GM13977 (cell line): Measurements from ENCODE around the gene REPS2.

Source experiments
- DNase-seq: peaks from one replicate; pipeline ENCODE4 v3.0.0; 2012; ENCODE audit warnings: low spot score
- in situ Hi-C: fragments of 300-500 bp; cut with MboI; formaldehyde crosslinking; loops from one replicate; pipeline ENCODE4 v1.12.0; 2022; ENCODE audit warnings: low sequenced_read_pairs, low pct_unique_long_range_greater_than_20kb, mixed read lengths, inconsistent platforms; ENCODE audit not compliant: unreplicated experiment
- TF ChIP-seq, protein P1 (sequence below): IDR thresholded peaks from 2 replicates; pipeline ENCODE4 v1.5.1; 2012; ENCODE audit warnings: mild to moderate bottlenecking, control low read depth; ENCODE audit not compliant: insufficient read depth; ENCODE audit errors: extremely low read depth, missing control alignments

REPS2 gene

DNA sequence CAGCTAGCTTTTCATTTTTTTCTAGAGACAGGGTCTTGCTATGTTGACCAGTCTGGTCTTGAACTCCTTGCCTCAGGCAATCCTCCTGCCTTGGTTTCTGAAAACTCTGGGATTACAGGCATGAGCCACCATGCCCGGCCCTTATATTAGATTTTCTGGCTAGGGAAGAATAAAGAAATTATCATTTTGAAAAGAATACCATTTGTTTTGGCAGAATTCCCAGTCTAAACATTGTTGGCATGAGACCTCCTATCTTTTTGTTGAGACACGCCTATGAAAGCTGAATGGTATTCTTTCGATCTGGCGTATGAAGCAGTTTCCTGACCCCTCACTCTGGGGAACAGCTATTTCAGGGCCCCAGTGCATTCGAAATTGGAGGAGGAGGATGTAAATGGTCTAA is 107.0 kb downstream of the REPS2 start:
- DNase-seq = no peak
- in situ Hi-C loops = no loop called here
- TF ChIP-seq, protein P1, sequence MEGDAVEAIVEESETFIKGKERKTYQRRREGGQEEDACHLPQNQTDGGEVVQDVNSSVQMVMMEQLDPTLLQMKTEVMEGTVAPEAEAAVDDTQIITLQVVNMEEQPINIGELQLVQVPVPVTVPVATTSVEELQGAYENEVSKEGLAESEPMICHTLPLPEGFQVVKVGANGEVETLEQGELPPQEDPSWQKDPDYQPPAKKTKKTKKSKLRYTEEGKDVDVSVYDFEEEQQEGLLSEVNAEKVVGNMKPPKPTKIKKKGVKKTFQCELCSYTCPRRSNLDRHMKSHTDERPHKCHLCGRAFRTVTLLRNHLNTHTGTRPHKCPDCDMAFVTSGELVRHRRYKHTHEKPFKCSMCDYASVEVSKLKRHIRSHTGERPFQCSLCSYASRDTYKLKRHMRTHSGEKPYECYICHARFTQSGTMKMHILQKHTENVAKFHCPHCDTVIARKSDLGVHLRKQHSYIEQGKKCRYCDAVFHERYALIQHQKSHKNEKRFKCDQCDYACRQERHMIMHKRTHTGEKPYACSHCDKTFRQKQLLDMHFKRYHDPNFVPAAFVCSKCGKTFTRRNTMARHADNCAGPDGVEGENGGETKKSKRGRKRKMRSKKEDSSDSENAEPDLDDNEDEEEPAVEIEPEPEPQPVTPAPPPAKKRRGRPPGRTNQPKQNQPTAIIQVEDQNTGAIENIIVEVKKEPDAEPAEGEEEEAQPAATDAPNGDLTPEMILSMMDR = no peak

- no peak for DNase-seq
- in situ Hi-C loops = no loop called here
- TF ChIP-seq, protein P1 = no peak
These were observed 110.6 kb downstream of the REPS2 start for GRCh38 chrX:17056868-17057608.

GRCh38 chrX:17062065-17062464 is 115.6 kb downstream of the REPS2 start:
- DNase-seq = no peak
- TF ChIP-seq, protein P1 = no peak
- in situ Hi-C loops = no loop called here

- no peak for DNase-seq
- TF ChIP-seq, protein P1 = no peak
- in situ Hi-C loops = no loop called here
These were observed 118.6 kb downstream of the REPS2 start for GRCh38 chrX:17065100-17065499.

GRCh38 chrX:17067534-17067933 is 121.1 kb downstream of the REPS2 start:
- no peak for DNase-seq
- in situ Hi-C loops = no loop called here
- TF ChIP-seq, protein P1 = no peak

DNA sequence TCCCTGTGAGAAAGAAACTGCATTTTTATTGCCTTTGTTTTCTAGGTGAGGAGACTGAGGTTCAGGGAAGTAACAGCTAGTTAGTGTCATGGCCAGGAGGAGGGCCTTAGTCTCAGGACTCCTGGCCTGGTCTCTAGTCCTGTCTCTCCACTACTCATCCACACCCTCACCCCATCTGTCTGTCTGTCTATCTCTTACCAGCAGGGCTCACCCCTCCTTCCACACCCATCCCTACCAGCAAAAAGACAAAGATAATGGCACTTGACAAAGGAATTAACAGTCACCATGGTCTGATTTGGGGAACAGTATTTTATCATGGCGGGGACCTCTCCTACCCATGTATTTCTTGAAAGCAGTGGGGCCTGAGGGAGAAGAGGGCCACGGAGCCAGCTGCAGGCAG is 125.8 kb downstream of the REPS2 start:
- DNase-seq = no peak
- TF ChIP-seq, protein P1 = no peak
- in situ Hi-C loops = no loop called here
